Esophagus squamous epithelium (tissue), 5 donors: ENCODE measurements around the gene PEX7. TPM values are rescaled to one million over a fixed set of nuclear protein-coding genes. Genes with fewer than 3 reads are reported as not detected.

ENCODE experiments used
- DNase-seq: peaks from one replicate; lab custom pipeline; 2025; lab: John Stamatoyannopoulos, UW
- H3K27ac ChIP-seq, 4 donors: fragments of 200-600 bp; sonication (generic); one replicate each; pipeline ENCODE4 v1.5.1; 2016 to 2019; ENCODE audit warnings: mild to moderate bottlenecking in 1 of 4
- H3K27me3 ChIP-seq, 4 donors: fragments of 200-600 bp; sonication (generic); 1 replicate in 3 of 4; 2 replicates in 1 of 4; pipeline versions ENCODE4 v1.5.1 to v1.6.0; 2017 to 2021; ENCODE audit warnings: antibody characterized with exemption in 1 of 4
- H3K36me3 ChIP-seq, 3 donors: fragments of 200-600 bp; sonication (generic); one replicate each; pipeline ENCODE4 v1.5.1; 2016 to 2019
- H3K4me1 ChIP-seq, 3 donors: fragments of 200-600 bp; sonication (generic); one replicate each; pipeline ENCODE4 v1.5.1; 2017 to 2019
- H3K4me3 ChIP-seq, 4 donors: fragments of 200-600 bp; sonication (generic); 1 replicate in 3 of 4; 2 replicates in 1 of 4; pipeline ENCODE4 v1.5.1; 2016 to 2019; ENCODE audit warnings: mild to moderate bottlenecking in 2 of 4, moderate library complexity in 1 of 4
- H3K9me3 ChIP-seq, 3 donors: fragments of 200-600 bp; sonication (generic); one replicate each; pipeline ENCODE4 v1.5.1; 2016 to 2019
- CTCF ChIP-seq, 6 experiments: fragments of 450-650 bp in 4 of 6; fragments of 200-600 bp in 2 of 6; sonication (generic) in 2 of 6; IDR thresholded peaks; one replicate each; pipeline ENCODE4 v1.5.1; 2016 to 2019; ENCODE audit warnings: antibody characterized with exemption in 6 of 6, mild to moderate bottlenecking in 4 of 6, moderate library complexity in 4 of 6
- POLR2A ChIP-seq, 4 donors: fragments of 450-650 bp; IDR thresholded peaks; one replicate each; pipeline ENCODE4 v1.6.1; 2017; ENCODE audit warnings: antibody characterized with exemption in 4 of 4, mild to moderate bottlenecking in 4 of 4, moderate library complexity in 3 of 4
- WGBS, 2 donors: methylation state at CpG; one replicate each; pipeline ENCODE4 v1.1.5; 2018; 5-methylcytosine and 5-hydroxymethylcytosine counted together
- intact Hi-C: fragments of 100-400 bp; cut with DNase I; formaldehyde crosslinking; loops from one replicate; pipeline ENCODE4 v1.15.0; 2022
- total RNA-seq, 4 donors: library from RNA; depleted of rRNA; stranded (reverse); fragments of >200 nt; gene quantifications; one replicate each; pipeline ENCODE4 v1.1.0, GENCODE V29; 2016
- donor health status: DM: yes; HTN: yes; CAD: no.

Gene PEX7
- total RNA-seq, 4 donors from 2014 or later: 5.4 to 14.2 (median 11.8) TPM

- TF ChIP-seq CTCF (IDR thresholded peaks at IDR 0.05) (no peak), POLR2A (IDR thresholded peaks at IDR 0.05) (no peak)
- no peaks in the 10 kb centered on the region for H3K9me3 ChIP-seq
- peaks cover 3 to 18% (median 3%) of the 10 kb centered on the region in 3 donors for H3K4me1 ChIP-seq
- no peak overlapping the region for H3K4me3 ChIP-seq
- H3K27ac ChIP-seq: no peak overlapping the region
- 63 to 72% methylated on average over 2 of the region's 2 CpGs for WGBS, 2 donors
- peaks cover 0 to 6% (median 0%) of the 10 kb centered on the region in 3 donors for H3K36me3 ChIP-seq
- intact Hi-C loops: no loop called here
- DNase-seq: no peak
- H3K27me3 ChIP-seq: peaks cover 0 to 3% (median 0%) of the 10 kb centered on the region in 4 donors
These were observed 1.8 kb upstream of the PEX7 start for GRCh38 chr6:136820561-136820960.

- Histone ChIP-seq H3K27me3 (no peaks in the 10 kb centered on the region), H3K36me3 (peaks cover 0 to 20% (median 0%) of the 10 kb centered on the region in 3 donors), H3K4me3 (peak overlapping the region; percentile 53 to 99 (median 76)), H3K27ac (peak overlapping the region; percentile 86 to 98 (median 94)), H3K9me3 (no peaks in the 10 kb centered on the region), H3K4me1 (peaks cover 3 to 18% (median 3%) of the 10 kb centered on the region in 3 donors)
- no peak for DNase-seq
- WGBS, 2 donors: 0 to 1% methylated on average over 10 to 11 of the region's 11 CpGs
- no peak for TF ChIP-seq CTCF (IDR thresholded peaks at IDR 0.05)
- no peak for TF ChIP-seq POLR2A (IDR thresholded peaks at IDR 0.05)
- intact Hi-C loops: no loop called here
These were observed 381 bp upstream of the PEX7 start for GRCh38 chr6:136822046-136822375.

GRCh38 chr6:136823128-136823660 lies 802 bp downstream of the PEX7 start:
- Histone ChIP-seq H3K4me1 (peaks cover 3 to 18% (median 3%) of the 10 kb centered on the region in 3 donors), H3K27ac (peak overlapping the region; percentile 86 to 98 (median 94)), H3K36me3 (peaks cover 0 to 29% (median 0%) of the 10 kb centered on the region in 3 donors), H3K4me3 (peak overlapping the region; percentile 53 to 99 (median 76)), H3K27me3 (no peaks in the 10 kb centered on the region), H3K9me3 (no peaks in the 10 kb centered on the region)
- DNase-seq: no peak
- WGBS, 2 donors: 55 to 91% methylated on average over 7 to 11 of the region's 31 CpGs
- TF ChIP-seq CTCF (IDR thresholded peaks at IDR 0.05) (no peak), POLR2A (IDR thresholded peaks at IDR 0.05) (no peak)
- intact Hi-C loops: no loop called here

GRCh38 chr6:136826216-136826615 lies 3.8 kb downstream of the PEX7 start:
- Histone ChIP-seq H3K4me3 (no peak overlapping the region), H3K27ac (no peak overlapping the region), H3K27me3 (no peaks in the 10 kb centered on the region), H3K4me1 (peaks cover 3 to 18% (median 3%) of the 10 kb centered on the region in 3 donors), H3K9me3 (peaks cover 0 to under 1% (median 0%) of the 10 kb centered on the region in 3 donors), H3K36me3 (peaks cover 0 to 50% (median 0%) of the 10 kb centered on the region in 3 donors)
- intact Hi-C loops: no loop called here
- DNase-seq: no peak
- WGBS, 2 donors: 77 to 87% methylated on average over 6 of the region's 6 CpGs
- TF ChIP-seq POLR2A (IDR thresholded peaks at IDR 0.05) (no peak), CTCF (IDR thresholded peaks at IDR 0.05) (no peak)

- Histone ChIP-seq H3K27ac (no peak overlapping the region), H3K36me3 (peaks cover 0 to 52% (median 0%) of the 10 kb centered on the region in 3 donors), H3K9me3 (peaks cover 0 to 11% (median 9%) of the 10 kb centered on the region in 3 donors), H3K27me3 (no peaks in the 10 kb centered on the region), H3K4me1 (no peaks in the 10 kb centered on the region), H3K4me3 (no peak overlapping the region)
- WGBS, 2 donors: 100% methylated on average over 1 of the region's 1 CpG
- TF ChIP-seq CTCF (IDR thresholded peaks at IDR 0.05): no peak
- no peak for TF ChIP-seq POLR2A (IDR thresholded peaks at IDR 0.05)
- no peak for DNase-seq
- intact Hi-C loops: no loop called here
These were observed 9.6 kb downstream of the PEX7 start for GRCh38 chr6:136831873-136832562.
